Epithelial cell of esophagus (primary cell): ENCODE measurements around the gene CENPP.

Experiments used
- DNase-seq: peaks from one replicate; pipeline ENCODE4 v3.0.0; 2010; ENCODE audit warnings: low read depth
- H3K4me3 ChIP-seq: 2 replicates; pipeline ENCODE4 v1.5.1; 2011; ENCODE audit warnings: mild to moderate bottlenecking, low read length, control low read depth
- CTCF ChIP-seq: IDR thresholded peaks from 2 replicates; pipeline ENCODE4 v1.5.1; 2011; ENCODE audit warnings: low read depth, mild to moderate bottlenecking, low read length, control low read depth, inconsistent platforms; ENCODE audit not compliant: insufficient read depth; ENCODE audit errors: missing control alignments

The CENPP gene

DNA sequence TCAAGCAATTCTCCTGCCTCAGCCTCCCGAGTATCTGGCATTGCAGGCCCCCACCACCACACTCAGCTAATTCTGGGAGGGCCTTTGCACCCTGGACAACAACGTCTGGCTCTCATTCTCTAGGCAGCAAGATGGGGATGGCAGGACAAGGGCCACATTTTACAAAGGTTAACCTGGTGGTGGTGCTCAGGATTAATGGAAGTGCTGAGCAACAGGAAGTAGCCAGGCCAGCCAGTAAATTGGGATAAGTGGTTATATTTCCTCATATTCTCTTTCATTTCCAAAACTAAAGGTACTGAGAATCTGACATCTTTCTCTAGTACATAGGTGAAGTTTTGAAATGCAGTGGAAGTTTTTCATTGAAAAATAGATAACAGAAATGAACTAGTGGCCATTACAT, 181.3 kb downstream of the CENPP start:
- no peak for DNase-seq
- no peak for TF ChIP-seq CTCF
- H3K4me3 ChIP-seq: no peak overlapping the region

DNA sequence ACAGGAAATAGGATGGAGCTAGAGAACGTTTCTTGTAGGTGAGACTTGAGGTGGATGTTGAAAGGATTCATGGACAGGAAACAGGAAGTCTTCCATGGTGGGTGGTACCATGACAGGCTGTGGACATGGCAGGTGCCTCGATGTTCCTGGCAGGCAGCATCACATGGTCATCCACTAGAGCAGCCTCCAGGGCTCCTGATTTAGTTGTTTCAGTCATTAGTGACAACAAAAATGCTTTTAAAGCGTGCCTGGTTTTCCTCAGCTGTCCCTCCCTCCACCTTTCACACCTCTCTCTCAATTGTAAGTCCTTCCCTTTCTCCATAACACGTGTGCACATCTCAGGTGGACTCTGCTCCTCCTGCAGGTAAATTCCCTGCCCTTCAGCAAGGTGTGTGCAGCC, 181.7 kb downstream of the CENPP start:
- no peak for DNase-seq
- H3K4me3 ChIP-seq: no peak overlapping the region
- TF ChIP-seq CTCF: no peak

- no peak overlapping the region for H3K4me3 ChIP-seq
- TF ChIP-seq CTCF: no peak
- DNase-seq: no peak
These were observed 182.5 kb downstream of the CENPP start for GRCh38 chr9:92508018-92508820.

GRCh38 chr9:92509050-92509449, 183.3 kb downstream of the CENPP start:
- TF ChIP-seq CTCF: no peak
- no peak for DNase-seq
- H3K4me3 ChIP-seq: no peak overlapping the region

DNA sequence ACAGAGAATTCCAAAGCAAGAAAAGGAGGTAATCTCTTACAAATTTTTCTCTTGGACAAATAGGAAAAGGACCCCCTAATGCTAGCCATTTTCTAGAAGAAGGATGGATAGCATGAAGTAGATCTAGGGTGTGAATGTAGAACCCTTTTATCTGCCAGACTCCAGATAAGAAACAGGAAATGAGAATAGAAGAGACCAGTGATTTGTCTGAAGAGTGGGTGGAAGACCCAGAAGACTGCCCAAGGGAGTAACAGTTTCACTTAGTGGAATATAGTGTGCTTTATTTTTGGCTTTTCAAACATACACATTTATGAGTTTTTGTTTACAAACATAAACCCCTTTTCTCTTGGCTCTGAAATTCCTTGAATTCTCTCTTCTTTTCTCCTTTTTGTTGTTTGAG, 185.0 kb downstream of the CENPP start:
- TF ChIP-seq CTCF: no peak
- no peak for DNase-seq

DNA sequence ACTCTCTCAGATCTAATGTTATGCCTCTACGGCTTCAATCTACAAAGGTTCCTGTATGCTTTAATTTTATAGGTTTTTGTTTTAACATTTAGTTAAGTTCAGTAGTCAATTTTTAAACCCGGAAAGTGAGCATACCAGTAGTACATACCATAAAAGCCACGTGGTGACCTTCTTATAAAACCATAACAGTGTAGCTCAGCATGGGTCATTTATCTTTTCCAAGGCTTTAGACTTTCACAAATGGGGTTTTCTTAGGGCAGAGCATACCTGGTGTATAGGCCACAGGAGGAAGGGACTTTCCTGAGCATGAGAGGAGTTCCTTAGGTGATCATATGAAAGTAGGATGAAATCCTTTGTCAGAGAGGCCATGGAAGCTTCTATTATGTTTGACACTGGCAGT, 186.9 kb downstream of the CENPP start:
- TF ChIP-seq CTCF: no peak
- H3K4me3 ChIP-seq: no peak overlapping the region
- DNase-seq: no peak

More for the DNA sequence above, 185.0 kb downstream of the CENPP start:
- H3K4me3 ChIP-seq: no peak overlapping the region

DNA sequence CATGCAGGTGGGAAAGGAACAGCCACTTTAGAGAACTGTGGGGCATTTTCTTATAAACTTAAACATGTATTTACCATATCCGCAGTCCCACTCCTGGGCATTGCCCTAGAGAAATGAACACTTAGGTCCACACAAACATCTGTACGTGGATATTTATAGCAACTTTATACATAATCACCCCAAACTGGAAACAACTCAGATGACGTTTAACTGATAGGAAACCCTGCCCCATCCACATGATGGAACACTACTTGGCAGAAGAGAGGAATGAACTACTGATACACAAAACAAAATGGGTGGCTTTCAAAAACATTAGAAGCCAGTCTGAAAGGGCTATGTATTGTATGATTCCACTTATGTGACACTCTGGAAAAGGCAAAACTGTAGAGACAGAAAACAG, 187.6 kb downstream of the CENPP start:
- no peak overlapping the region for H3K4me3 ChIP-seq
- DNase-seq: no peak
- no peak for TF ChIP-seq CTCF
